Sigmoid colon (tissue), 4 donors: ENCODE data around the gene ZNF417.

Source experiments
- CTCF ChIP-seq, 4 experiments: fragments of 450-650 bp in 3 of 4; fragments of 200-600 bp in 1 of 4; IDR thresholded peaks; one replicate each; pipeline ENCODE4 v1.5.1; 2016 to 2019; ENCODE audit warnings: antibody characterized with exemption in 4 of 4, mild to moderate bottlenecking in 3 of 4, moderate library complexity in 2 of 4
- EP300 ChIP-seq, 4 donors: sonication (generic); formaldehyde crosslinking; IDR thresholded peaks; one replicate each; pipeline ENCODE4 v1.6.1; 2017; ENCODE audit warnings: antibody characterized with exemption in 4 of 4
- POLR2A ChIP-seq, 2 donors: fragments of 450-650 bp; IDR thresholded peaks; one replicate each; pipeline ENCODE4 v1.6.1; 2016; ENCODE audit warnings: antibody characterized with exemption in 2 of 2, mild to moderate bottlenecking in 2 of 2, moderate library complexity in 2 of 2
- POLR2AphosphoS5 ChIP-seq, 4 donors: sonication (generic); formaldehyde crosslinking; IDR thresholded peaks; one replicate each; pipeline ENCODE4 v1.6.1; 2017; ENCODE audit warnings: antibody characterized with exemption in 4 of 4

GRCh38 chr19:57947419-57948134, 31.2 kb upstream of the ZNF417 start, which contains the start of gene ZNF256:
- peak; percentile 51 to 67 (median 60) for TF ChIP-seq CTCF (IDR thresholded peaks at IDR 0.05)
- peak; percentile 47 to 79 (median 72) for TF ChIP-seq POLR2AphosphoS5 (IDR thresholded peaks at IDR 0.05)
- no peak for TF ChIP-seq EP300 (IDR thresholded peaks at IDR 0.05)
- TF ChIP-seq POLR2A (IDR thresholded peaks at IDR 0.05), result peak; percentile 19 to 27
